NT2/D1 (cell line): ENCODE measurements around the gene PAFAH2.

Source experiments
- DNase-seq: peaks from one replicate; pipeline ENCODE4 v3.0.0-alpha.2; 2011; ENCODE audit warnings: low read depth, low spot score
- H3K27me3 ChIP-seq: 2 replicates; pipeline ENCODE4 v1.6.0; 2011; ENCODE audit warnings: mild to moderate bottlenecking; ENCODE audit not compliant: insufficient read length, insufficient read depth
- H3K36me3 ChIP-seq: 2 replicates; pipeline ENCODE4 v1.6.1; 2011; ENCODE audit warnings: mild to moderate bottlenecking, low read length, mixed read lengths; ENCODE audit not compliant: insufficient read depth, insufficient read length
- H3K4me1 ChIP-seq: 2 replicates; pipeline ENCODE4 v1.5.1; 2011; ENCODE audit not compliant: insufficient read depth, insufficient read length
- H3K4me3 ChIP-seq: 2 replicates; pipeline ENCODE4 v1.5.1; 2011; ENCODE audit warnings: low read depth; ENCODE audit not compliant: insufficient read length
- H3K9ac ChIP-seq: 2 replicates; pipeline ENCODE4 v1.6.0; 2011; ENCODE audit warnings: low read depth; ENCODE audit not compliant: insufficient read length
- H3K9me3 ChIP-seq: 2 replicates; pipeline ENCODE4 v1.5.1; 2011; ENCODE audit warnings: mild to moderate bottlenecking, low read length; ENCODE audit not compliant: insufficient read depth
- SUZ12 ChIP-seq: IDR thresholded peaks from 2 replicates; pipeline ENCODE4 v1.6.1; 2011; ENCODE audit not compliant: insufficient read length, insufficient read depth; ENCODE audit errors: extremely low read depth
- YY1 ChIP-seq: IDR thresholded peaks from 2 replicates; pipeline ENCODE4 v1.6.1; 2011; ENCODE audit not compliant: insufficient read length, insufficient read depth
- ZNF274 ChIP-seq: IDR thresholded peaks from 2 replicates; pipeline ENCODE4 v1.6.1; 2011; ENCODE audit warnings: mild to moderate bottlenecking, low read depth, low read length

Gene PAFAH2

DNA sequence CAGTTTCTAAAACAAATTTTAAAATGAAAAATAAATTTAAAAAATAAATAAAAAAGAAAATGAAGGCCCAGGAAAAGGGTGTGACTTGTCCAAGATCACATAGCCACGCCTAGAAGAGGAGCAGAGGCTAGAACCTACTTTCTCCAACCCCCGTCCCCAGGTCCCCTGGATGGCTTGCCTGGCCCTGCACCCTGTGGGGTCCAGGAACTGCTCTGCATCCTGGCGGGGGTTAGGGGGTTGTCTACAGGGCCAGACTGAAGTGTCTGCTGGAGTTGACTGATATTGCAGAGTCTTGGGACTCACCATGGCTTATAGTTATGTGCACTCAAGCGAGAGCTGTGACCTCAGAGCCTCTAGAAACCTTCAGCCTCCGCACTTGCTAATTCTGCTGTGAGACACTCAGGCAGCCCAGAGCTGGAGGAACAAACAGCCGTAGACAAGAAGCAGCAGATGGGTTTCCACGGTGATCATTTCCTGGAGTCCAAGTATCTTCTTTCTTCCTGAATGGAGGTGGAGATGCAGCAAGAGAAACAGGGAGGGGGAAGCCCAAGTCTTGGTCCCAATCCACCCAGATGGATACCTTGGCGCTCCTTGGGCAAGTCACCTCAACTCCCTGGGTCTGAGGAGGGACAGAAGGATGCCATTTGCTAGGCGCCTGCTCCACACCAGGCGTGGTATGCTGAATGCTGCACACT is 18.5 kb upstream of the PAFAH2 start:
- no peak for DNase-seq
- H3K4me3 ChIP-seq, result no peak overlapping the region
- H3K36me3 ChIP-seq, result no peaks in the 10 kb centered on the region
- no peaks in the 10 kb centered on the region for H3K9me3 ChIP-seq
- peaks cover 23% of the 10 kb centered on the region for H3K4me1 ChIP-seq
- H3K9ac ChIP-seq, result no peak overlapping the region
- TF ChIP-seq YY1, result no peak
- TF ChIP-seq SUZ12, result no peak
- no peak for TF ChIP-seq ZNF274
- peaks cover 13% of the 10 kb centered on the region for H3K27me3 ChIP-seq

DNA sequence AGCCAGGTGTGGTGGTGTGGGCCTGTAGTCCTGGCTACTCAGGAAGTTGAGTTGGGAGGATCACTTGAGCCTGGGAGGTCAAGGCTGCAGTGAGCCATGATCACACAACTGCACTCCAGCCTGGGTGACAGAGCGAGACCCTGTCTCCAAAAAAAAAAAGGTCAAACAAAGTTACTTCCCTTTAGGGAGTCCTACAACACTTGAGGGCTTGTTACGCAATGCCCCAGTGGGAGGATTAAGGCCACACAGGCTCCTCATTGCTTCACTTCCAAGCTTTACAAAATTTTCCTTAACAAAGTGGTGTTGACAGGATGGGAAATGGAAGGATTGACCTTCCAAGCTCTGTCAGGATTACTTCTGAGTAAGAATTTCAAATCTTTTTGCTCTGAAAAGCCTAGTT is 17.5 kb upstream of the PAFAH2 start:
- H3K9ac ChIP-seq, result no peak overlapping the region
- TF ChIP-seq SUZ12 (no peak), YY1 (no peak), ZNF274 (no peak)
- no peak for DNase-seq

GRCh38 chr1:26014179-26014578 is 16.3 kb upstream of the PAFAH2 start:
- TF ChIP-seq ZNF274 (no peak), YY1 (no peak), SUZ12 (no peak)
- H3K36me3 ChIP-seq, result no peaks in the 10 kb centered on the region
- H3K27me3 ChIP-seq, result no peaks in the 10 kb centered on the region
- H3K9ac ChIP-seq, result no peak overlapping the region
- no peak overlapping the region for H3K4me3 ChIP-seq
- DNase-seq, result no peak
- peaks cover 17% of the 10 kb centered on the region for H3K4me1 ChIP-seq
- H3K9me3 ChIP-seq, result no peaks in the 10 kb centered on the region

More for the DNA sequence above, 17.5 kb upstream of the PAFAH2 start:
- Histone ChIP-seq H3K9me3 (no peaks in the 10 kb centered on the region), H3K27me3 (peaks cover 8% of the 10 kb centered on the region), H3K4me3 (no peak overlapping the region), H3K36me3 (no peaks in the 10 kb centered on the region), H3K4me1 (peaks cover 17% of the 10 kb centered on the region)

DNA sequence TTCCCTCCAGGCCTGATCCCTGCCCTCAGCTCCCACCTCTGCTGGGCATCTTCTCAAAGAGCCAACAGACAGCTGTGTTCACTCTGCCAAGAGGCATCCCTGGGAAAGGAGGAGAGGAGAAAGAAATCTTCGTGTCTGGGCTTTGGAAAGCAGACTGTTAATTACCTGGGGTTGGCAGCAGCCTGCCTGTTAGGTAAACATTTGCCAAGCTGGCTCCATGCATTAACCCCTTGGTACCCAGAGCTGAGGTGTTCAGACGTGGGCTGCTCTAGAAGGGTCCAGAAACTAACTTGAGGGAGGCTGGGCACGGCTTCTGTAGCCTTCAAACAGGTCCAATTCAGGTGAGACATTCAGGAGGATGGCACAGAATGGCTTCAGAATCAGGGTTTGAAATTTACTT is 15.0 kb upstream of the PAFAH2 start:
- TF ChIP-seq YY1 (no peak), ZNF274 (no peak), SUZ12 (no peak)
- no peak for DNase-seq
- Histone ChIP-seq H3K4me1 (peaks cover 17% of the 10 kb centered on the region), H3K9me3 (no peaks in the 10 kb centered on the region), H3K9ac (no peak overlapping the region), H3K36me3 (no peaks in the 10 kb centered on the region), H3K4me3 (no peak overlapping the region), H3K27me3 (no peaks in the 10 kb centered on the region)

- TF ChIP-seq YY1 (no peak), SUZ12 (no peak), ZNF274 (no peak)
- H3K27me3 ChIP-seq, result no peaks in the 10 kb centered on the region
- H3K36me3 ChIP-seq, result no peaks in the 10 kb centered on the region
- H3K9me3 ChIP-seq, result no peaks in the 10 kb centered on the region
- no peak for DNase-seq
- no peak overlapping the region for H3K9ac ChIP-seq
- no peak overlapping the region for H3K4me3 ChIP-seq
- peaks cover 4% of the 10 kb centered on the region for H3K4me1 ChIP-seq
Measured at GRCh38 chr1:26010825-26011224, 13.0 kb upstream of the PAFAH2 start.

DNA sequence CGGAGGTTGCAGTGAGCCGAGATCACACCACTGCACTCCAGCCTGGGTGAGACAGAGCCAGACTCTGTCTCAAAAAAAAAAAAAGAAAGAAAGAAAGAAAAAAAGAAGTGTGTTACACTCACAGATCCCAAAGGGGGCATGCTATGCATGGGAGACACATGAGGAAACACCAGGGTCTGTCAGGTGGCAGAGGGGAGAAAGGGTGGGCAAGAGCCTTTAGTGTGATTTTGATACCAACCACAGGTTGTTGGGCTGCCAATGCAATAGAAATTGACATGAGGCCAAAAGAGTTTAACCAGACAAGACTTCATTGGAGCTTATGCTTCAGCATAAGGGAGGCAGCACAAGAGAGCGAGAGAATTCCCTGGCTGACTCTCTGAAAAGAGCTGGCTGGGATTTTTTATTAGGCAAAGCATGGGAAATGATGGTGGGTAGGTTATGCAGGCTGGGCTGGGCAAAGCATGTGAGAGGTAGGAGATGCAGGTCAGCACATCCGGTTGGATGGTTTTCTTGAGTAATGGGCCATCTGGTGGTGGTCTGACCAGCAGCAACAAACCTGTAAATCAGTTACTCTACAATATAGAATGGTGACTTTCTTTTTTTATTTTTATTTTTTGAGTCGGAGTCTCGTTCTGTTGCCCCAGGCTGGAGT is 12.1 kb upstream of the PAFAH2 start:
- Histone ChIP-seq H3K27me3 (no peaks in the 10 kb centered on the region), H3K9me3 (no peaks in the 10 kb centered on the region), H3K36me3 (no peaks in the 10 kb centered on the region), H3K4me1 (peaks cover 4% of the 10 kb centered on the region), H3K4me3 (no peak overlapping the region), H3K9ac (no peak overlapping the region)
- no peak for TF ChIP-seq SUZ12
- TF ChIP-seq YY1, result no peak
- no peak for TF ChIP-seq ZNF274
- DNase-seq, result peak; percentile 62

DNA sequence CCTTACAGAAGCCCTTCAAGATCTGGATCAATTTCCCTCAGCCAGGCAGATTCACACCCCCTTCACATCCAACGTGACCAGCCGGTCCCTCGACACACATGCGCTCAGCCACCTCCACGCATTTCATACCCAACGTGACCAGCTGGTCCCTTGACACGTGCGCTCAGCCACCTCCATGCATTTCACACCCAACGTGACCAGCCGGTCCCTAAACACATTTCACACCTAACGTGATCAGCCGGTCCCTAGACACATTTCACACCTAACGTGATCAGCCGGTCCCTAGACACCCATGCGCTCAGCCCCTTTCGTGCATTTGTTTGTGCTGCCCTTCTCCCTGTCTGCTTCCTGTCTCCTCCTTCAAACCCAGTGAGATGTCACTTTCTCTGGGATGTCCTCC is 8.8 kb upstream of the PAFAH2 start:
- no peaks in the 10 kb centered on the region for H3K9me3 ChIP-seq
- H3K4me1 ChIP-seq, result peaks cover 4% of the 10 kb centered on the region
- H3K27me3 ChIP-seq, result no peaks in the 10 kb centered on the region
- no peak overlapping the region for H3K4me3 ChIP-seq
- no peak overlapping the region for H3K9ac ChIP-seq
- TF ChIP-seq YY1 (no peak), ZNF274 (no peak), SUZ12 (no peak)
- no peaks in the 10 kb centered on the region for H3K36me3 ChIP-seq
- DNase-seq, result no peak
